HEK293 (cell line): ENCODE measurements around the gene KDF1.
A peak's percentile ranks its signal among the peaks of the same experiment; 100 is the strongest.

Experiments used
- IKZF3 ChIP-seq: fragments of 450-650 bp; IDR thresholded peaks from 2 replicates; pipeline ENCODE4 v1.5.0; 2018; ENCODE audit warnings: missing biosample characterization, mild to moderate bottlenecking, missing genetic modification characterization, moderate library complexity
- TCF7L2 ChIP-seq: IDR thresholded peaks from 2 replicates; pipeline ENCODE4 v1.6.1; 2011; ENCODE audit warnings: low read depth, mild to moderate bottlenecking, inconsistent platforms, low read length, moderate library complexity, borderline replicate concordance
- YY2 ChIP-seq: fragments of 450-650 bp; formaldehyde crosslinking; IDR thresholded peaks from 2 replicates; pipeline ENCODE4 v1.5.1; 2016; ENCODE audit warnings: missing biosample characterization, missing genetic modification characterization
- ZBTB20 ChIP-seq: fragments of 450-650 bp; formaldehyde crosslinking; IDR thresholded peaks from 2 replicates; pipeline ENCODE4 v1.5.1; 2016; ENCODE audit warnings: missing biosample characterization, missing genetic modification characterization
- ZNF24 ChIP-seq: fragments of 450-650 bp; formaldehyde crosslinking; IDR thresholded peaks from 2 replicates; pipeline ENCODE4 v1.5.1; 2016; ENCODE audit warnings: missing biosample characterization, missing genetic modification characterization
- ZNF324 ChIP-seq: fragments of 450-650 bp; formaldehyde crosslinking; IDR thresholded peaks from 2 replicates; pipeline ENCODE4 v1.5.1; 2016; ENCODE audit warnings: missing biosample characterization, missing genetic modification characterization
- ZNF335 ChIP-seq: fragments of 450-650 bp; formaldehyde crosslinking; conservative IDR thresholded peaks from 2 replicates; pipeline ENCODE4 v1.5.1; 2016; ENCODE audit warnings: missing biosample characterization, missing genetic modification characterization
- ZNF341 ChIP-seq: fragments of 450-650 bp; formaldehyde crosslinking; IDR thresholded peaks from 2 replicates; pipeline ENCODE4; 2016; ENCODE audit warnings: low read depth, missing biosample characterization, missing genetic modification characterization
- ZNF473 ChIP-seq: fragments of 450-650 bp; formaldehyde crosslinking; IDR thresholded peaks from 2 replicates; pipeline ENCODE4 v1.5.1; 2017; ENCODE audit warnings: missing biosample characterization, missing genetic modification characterization
- ZNF585B ChIP-seq: fragments of 450-650 bp; formaldehyde crosslinking; IDR thresholded peaks from 2 replicates; pipeline ENCODE4 v1.5.1; 2016; ENCODE audit warnings: missing biosample characterization, missing genetic modification characterization
- ZNF596 ChIP-seq: fragments of 450-650 bp; IDR thresholded peaks from 2 replicates; pipeline ENCODE4 v1.5.0; 2018; ENCODE audit warnings: missing biosample characterization, mild to moderate bottlenecking, missing genetic modification characterization, moderate library complexity
- ZNF76 ChIP-seq: fragments of 450-650 bp; formaldehyde crosslinking; IDR thresholded peaks from 2 replicates; pipeline ENCODE4; 2016; ENCODE audit warnings: low read depth, missing biosample characterization, missing genetic modification characterization, borderline replicate concordance
- TF ChIP-seq, protein P1 (sequence below): fragments of 450-650 bp; formaldehyde crosslinking; IDR thresholded peaks from 2 replicates; pipeline ENCODE4 v1.5.1; 2016; ENCODE audit warnings: missing biosample characterization, missing genetic modification characterization, low read depth
- TF ChIP-seq, protein P2 (sequence below): fragments of 450-650 bp; formaldehyde crosslinking; IDR thresholded peaks from 2 replicates; pipeline ENCODE4 v1.5.1; 2016; ENCODE audit warnings: missing biosample characterization, missing genetic modification characterization
- TF ChIP-seq, protein P3 (sequence below): fragments of 450-650 bp; formaldehyde crosslinking; IDR thresholded peaks from 2 replicates; pipeline ENCODE4 v1.5.1; 2016; ENCODE audit warnings: missing biosample characterization, missing genetic modification characterization
- TF ChIP-seq, protein P4 (sequence below): fragments of 450-650 bp; formaldehyde crosslinking; IDR thresholded peaks from 2 replicates; pipeline ENCODE4 v1.5.1; 2016; ENCODE audit warnings: missing biosample characterization, missing genetic modification characterization
- TF ChIP-seq, protein P5 (sequence below): fragments of 450-650 bp; formaldehyde crosslinking; IDR thresholded peaks from 2 replicates; pipeline ENCODE4 v1.5.1; 2016; ENCODE audit warnings: missing biosample characterization, missing genetic modification characterization

The KDF1 gene

DNA sequence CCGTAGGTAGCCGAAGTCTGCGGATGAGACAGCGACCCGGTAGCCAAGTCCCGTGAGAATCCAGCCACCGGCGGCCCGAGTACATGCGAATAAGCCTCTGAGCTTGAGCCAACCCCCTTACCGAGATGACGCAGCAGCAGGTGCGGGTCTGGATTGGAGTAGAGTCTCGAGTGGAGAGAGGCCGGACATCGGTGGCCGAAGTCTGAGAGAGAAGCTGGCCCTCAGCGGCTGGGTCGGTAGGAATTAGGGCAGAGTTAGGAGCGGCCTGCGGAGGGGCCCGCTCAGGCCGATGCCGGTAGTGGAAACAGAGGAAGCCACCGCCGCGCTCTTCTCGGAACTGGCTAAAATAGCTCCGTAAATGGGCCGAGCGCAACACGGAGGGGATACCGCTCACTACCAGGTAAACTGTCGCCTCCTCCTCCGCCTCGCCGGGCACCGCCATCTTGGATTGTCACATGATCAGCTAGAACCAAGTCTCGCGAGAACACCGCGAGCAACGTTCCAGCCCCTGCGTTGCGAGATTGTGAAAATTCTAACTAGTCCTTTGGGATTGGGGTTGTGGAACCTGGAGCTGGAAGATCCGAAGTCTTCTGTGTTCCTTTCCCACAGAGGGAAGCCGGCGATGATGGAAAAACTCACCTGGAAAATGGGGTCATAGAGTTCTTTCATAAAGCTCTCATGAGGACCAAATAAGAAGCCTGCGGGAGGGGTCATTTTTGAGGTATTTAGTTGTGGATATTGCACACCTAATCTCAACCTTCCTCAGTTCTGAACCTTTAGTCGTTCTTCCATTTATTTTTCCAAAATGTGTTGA, 60.1 kb downstream of the KDF1 start, which contains the start of gene GPATCH3 (continued):
- TF ChIP-seq ZNF341 (tag by site-specific recombination) (peak; percentile 81), TCF7L2 (no peak), ZNF76 (tag by site-specific recombination) (peak; percentile 69; the same call in 1 of the 2 replicates), ZNF585B (no peak), ZBTB20 (tag by site-specific recombination) (peak; percentile 29; the same call in 1 of the 2 replicates), ZNF473 (tag by site-specific recombination) (no peak), IKZF3 (peak; percentile 94), ZNF324 (peak; percentile 91), ZNF596 (tag by site-specific recombination) (no peak), ZNF335 (tag by site-specific recombination) (peak; percentile 83), ZNF24 (peak; percentile 94; the same call in 1 of the 2 replicates), YY2 (tag by site-specific recombination) (peak; percentile 98)
- TF ChIP-seq, protein P1, sequence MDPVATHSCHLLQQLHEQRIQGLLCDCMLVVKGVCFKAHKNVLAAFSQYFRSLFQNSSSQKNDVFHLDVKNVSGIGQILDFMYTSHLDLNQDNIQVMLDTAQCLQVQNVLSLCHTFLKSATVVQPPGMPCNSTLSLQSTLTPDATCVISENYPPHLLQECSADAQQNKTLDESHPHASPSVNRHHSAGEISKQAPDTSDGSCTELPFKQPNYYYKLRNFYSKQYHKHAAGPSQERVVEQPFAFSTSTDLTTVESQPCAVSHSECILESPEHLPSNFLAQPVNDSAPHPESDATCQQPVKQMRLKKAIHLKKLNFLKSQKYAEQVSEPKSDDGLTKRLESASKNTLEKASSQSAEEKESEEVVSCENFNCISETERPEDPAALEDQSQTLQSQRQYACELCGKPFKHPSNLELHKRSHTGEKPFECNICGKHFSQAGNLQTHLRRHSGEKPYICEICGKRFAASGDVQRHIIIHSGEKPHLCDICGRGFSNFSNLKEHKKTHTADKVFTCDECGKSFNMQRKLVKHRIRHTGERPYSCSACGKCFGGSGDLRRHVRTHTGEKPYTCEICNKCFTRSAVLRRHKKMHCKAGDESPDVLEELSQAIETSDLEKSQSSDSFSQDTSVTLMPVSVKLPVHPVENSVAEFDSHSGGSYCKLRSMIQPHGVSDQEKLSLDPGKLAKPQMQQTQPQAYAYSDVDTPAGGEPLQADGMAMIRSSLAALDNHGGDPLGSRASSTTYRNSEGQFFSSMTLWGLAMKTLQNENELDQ (tag by site-specific recombination) = no peak
- TF ChIP-seq, protein P2, sequence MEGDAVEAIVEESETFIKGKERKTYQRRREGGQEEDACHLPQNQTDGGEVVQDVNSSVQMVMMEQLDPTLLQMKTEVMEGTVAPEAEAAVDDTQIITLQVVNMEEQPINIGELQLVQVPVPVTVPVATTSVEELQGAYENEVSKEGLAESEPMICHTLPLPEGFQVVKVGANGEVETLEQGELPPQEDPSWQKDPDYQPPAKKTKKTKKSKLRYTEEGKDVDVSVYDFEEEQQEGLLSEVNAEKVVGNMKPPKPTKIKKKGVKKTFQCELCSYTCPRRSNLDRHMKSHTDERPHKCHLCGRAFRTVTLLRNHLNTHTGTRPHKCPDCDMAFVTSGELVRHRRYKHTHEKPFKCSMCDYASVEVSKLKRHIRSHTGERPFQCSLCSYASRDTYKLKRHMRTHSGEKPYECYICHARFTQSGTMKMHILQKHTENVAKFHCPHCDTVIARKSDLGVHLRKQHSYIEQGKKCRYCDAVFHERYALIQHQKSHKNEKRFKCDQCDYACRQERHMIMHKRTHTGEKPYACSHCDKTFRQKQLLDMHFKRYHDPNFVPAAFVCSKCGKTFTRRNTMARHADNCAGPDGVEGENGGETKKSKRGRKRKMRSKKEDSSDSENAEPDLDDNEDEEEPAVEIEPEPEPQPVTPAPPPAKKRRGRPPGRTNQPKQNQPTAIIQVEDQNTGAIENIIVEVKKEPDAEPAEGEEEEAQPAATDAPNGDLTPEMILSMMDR (tag by site-specific recombination) = no peak
- TF ChIP-seq, protein P3, sequence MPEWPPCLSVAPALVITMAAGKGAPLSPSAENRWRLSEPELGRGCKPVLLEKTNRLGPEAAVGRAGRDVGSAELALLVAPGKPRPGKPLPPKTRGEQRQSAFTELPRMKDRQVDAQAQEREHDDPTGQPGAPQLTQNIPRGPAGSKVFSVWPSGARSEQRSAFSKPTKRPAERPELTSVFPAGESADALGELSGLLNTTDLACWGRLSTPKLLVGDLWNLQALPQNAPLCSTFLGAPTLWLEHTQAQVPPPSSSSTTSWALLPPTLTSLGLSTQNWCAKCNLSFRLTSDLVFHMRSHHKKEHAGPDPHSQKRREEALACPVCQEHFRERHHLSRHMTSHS = no peak
- TF ChIP-seq, protein P4, sequence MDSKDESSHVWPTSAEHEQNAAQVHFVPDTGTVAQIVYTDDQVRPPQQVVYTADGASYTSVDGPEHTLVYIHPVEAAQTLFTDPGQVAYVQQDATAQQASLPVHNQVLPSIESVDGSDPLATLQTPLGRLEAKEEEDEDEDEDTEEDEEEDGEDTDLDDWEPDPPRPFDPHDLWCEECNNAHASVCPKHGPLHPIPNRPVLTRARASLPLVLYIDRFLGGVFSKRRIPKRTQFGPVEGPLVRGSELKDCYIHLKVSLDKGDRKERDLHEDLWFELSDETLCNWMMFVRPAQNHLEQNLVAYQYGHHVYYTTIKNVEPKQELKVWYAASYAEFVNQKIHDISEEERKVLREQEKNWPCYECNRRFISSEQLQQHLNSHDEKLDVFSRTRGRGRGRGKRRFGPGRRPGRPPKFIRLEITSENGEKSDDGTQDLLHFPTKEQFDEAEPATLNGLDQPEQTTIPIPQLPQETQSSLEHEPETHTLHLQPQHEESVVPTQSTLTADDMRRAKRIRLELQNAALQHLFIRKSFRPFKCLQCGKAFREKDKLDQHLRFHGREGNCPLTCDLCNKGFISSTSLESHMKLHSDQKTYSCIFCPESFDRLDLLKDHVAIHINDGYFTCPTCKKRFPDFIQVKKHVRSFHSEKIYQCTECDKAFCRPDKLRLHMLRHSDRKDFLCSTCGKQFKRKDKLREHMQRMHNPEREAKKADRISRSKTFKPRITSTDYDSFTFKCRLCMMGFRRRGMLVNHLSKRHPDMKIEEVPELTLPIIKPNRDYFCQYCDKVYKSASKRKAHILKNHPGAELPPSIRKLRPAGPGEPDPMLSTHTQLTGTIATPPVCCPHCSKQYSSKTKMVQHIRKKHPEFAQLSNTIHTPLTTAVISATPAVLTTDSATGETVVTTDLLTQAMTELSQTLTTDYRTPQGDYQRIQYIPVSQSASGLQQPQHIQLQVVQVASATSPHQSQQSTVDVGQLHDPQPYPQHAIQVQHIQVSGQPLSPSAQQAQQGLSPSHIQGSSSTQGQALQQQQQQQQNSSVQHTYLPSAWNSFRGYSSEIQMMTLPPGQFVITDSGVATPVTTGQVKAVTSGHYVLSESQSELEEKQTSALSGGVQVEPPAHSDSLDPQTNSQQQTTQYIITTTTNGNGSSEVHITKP (tag by site-specific recombination) = peak; percentile 31; the same call in 1 of the 2 replicates
- TF ChIP-seq, protein P5, sequence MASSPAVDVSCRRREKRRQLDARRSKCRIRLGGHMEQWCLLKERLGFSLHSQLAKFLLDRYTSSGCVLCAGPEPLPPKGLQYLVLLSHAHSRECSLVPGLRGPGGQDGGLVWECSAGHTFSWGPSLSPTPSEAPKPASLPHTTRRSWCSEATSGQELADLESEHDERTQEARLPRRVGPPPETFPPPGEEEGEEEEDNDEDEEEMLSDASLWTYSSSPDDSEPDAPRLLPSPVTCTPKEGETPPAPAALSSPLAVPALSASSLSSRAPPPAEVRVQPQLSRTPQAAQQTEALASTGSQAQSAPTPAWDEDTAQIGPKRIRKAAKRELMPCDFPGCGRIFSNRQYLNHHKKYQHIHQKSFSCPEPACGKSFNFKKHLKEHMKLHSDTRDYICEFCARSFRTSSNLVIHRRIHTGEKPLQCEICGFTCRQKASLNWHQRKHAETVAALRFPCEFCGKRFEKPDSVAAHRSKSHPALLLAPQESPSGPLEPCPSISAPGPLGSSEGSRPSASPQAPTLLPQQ (tag by site-specific recombination) = peak; percentile 74
